NT2/D1 (cell line): Measurements from ENCODE around the gene ANKRD40CL.

ENCODE experiments used
- SUZ12 ChIP-seq: IDR thresholded peaks from 2 replicates; pipeline ENCODE4 v1.6.1; 2011; ENCODE audit not compliant: insufficient read length, insufficient read depth; ENCODE audit errors: extremely low read depth
- YY1 ChIP-seq: IDR thresholded peaks from 2 replicates; pipeline ENCODE4 v1.6.1; 2011; ENCODE audit not compliant: insufficient read length, insufficient read depth

DNA sequence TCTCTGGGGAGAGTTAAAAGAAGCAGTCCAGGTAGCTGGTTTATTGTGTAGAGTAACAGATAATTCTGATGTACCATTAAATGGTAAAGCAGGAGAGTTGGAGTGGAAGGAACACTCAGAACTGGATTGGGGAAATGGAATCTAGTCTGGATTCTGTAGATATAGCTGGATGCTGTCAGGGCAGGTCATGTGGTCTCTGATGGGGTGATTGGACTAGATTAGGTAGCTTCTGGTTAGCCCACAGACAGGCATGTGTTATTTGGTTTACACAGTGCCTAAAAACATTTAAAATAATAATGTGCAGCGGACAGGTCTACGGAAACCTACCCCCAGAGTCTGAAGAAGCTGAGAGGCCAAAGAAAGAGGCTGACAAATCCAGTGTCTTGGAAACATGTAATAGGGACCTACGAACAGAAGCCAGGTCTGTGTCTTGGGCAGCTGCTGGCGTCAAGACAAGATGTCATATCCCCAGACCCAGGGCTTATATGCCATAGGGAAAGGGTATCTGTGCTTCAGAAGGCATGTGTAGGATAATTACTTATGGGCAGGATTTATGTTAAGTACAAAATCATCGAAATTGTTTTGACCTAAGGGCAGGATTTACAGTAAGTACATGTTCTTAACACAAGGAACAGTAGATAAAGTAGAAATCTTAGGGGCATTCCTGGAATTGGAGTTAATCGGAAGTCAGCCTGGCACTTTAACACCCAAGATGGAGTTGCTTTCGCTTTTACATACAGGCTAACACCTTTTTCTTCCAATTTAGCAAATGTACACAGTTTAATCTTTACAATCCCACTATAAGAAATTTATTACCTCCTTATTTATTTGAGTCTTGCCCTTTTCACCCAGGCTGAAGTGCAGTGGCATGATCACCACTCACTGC, 35.5 kb downstream of the ANKRD40CL start:
- TF ChIP-seq YY1 (no peak), SUZ12 (no peak)
